HL-60 (cell line): Measurements from ENCODE around the gene ZNRD2.

ENCODE experiments used
- POLR2AphosphoS5 ChIP-seq: IDR thresholded peaks from 2 replicates; pipeline ENCODE4 v1.6.1; 2012; ENCODE audit warnings: low read depth
- SPI1 ChIP-seq: IDR thresholded peaks from 2 replicates; pipeline ENCODE4 v1.6.1; 2012; ENCODE audit warnings: low read depth, mild to moderate bottlenecking, borderline replicate concordance
- TF ChIP-seq, protein P1 (sequence below): IDR thresholded peaks from one replicate; pipeline ENCODE4 v1.5.1; 2011; ENCODE audit warnings: low read length, control low read depth, inconsistent platforms; ENCODE audit not compliant: insufficient read depth
- TF ChIP-seq, protein P2 (sequence below): IDR thresholded peaks from 2 replicates; pipeline ENCODE4 v1.6.1; 2012; ENCODE audit warnings: low read depth; ENCODE audit not compliant: insufficient replicate concordance

DNA sequence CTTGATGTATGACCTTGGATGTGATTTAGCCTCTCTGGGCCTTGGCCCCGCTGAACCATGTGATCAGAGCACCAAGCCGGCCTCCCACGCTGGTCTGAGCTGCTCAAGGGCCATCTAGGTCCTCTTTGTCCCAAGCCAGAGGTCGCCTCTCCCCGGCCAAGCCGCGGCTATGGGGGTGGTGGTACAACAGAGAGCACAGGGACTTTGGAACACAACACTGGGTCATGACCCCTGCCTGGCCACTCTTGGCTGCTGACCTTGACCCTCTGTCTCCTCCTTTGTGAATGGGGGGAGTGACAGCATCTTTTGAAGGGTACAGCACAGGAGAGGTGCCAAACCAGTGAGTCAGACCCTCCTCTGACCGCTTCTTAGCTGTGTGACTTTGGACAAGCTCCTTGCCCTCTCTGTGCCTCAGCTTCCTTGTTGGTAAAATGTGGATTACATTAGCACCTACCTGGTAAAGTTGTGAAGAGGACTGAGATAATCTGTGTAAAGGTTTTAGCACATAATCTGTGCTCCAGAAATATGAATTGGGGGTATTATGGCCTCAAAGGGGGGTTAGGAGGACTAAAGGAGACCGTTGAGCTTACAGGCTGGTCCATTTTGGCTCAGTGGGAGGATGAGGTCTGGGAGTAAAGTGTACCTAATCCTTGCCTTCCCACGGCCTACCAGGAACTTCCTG lies 40.7 kb upstream of the ZNRD2 start:
- TF ChIP-seq, protein P1, sequence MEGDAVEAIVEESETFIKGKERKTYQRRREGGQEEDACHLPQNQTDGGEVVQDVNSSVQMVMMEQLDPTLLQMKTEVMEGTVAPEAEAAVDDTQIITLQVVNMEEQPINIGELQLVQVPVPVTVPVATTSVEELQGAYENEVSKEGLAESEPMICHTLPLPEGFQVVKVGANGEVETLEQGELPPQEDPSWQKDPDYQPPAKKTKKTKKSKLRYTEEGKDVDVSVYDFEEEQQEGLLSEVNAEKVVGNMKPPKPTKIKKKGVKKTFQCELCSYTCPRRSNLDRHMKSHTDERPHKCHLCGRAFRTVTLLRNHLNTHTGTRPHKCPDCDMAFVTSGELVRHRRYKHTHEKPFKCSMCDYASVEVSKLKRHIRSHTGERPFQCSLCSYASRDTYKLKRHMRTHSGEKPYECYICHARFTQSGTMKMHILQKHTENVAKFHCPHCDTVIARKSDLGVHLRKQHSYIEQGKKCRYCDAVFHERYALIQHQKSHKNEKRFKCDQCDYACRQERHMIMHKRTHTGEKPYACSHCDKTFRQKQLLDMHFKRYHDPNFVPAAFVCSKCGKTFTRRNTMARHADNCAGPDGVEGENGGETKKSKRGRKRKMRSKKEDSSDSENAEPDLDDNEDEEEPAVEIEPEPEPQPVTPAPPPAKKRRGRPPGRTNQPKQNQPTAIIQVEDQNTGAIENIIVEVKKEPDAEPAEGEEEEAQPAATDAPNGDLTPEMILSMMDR: no peak
- no peak for TF ChIP-seq SPI1
- TF ChIP-seq POLR2AphosphoS5: no peak
- TF ChIP-seq, protein P2, sequence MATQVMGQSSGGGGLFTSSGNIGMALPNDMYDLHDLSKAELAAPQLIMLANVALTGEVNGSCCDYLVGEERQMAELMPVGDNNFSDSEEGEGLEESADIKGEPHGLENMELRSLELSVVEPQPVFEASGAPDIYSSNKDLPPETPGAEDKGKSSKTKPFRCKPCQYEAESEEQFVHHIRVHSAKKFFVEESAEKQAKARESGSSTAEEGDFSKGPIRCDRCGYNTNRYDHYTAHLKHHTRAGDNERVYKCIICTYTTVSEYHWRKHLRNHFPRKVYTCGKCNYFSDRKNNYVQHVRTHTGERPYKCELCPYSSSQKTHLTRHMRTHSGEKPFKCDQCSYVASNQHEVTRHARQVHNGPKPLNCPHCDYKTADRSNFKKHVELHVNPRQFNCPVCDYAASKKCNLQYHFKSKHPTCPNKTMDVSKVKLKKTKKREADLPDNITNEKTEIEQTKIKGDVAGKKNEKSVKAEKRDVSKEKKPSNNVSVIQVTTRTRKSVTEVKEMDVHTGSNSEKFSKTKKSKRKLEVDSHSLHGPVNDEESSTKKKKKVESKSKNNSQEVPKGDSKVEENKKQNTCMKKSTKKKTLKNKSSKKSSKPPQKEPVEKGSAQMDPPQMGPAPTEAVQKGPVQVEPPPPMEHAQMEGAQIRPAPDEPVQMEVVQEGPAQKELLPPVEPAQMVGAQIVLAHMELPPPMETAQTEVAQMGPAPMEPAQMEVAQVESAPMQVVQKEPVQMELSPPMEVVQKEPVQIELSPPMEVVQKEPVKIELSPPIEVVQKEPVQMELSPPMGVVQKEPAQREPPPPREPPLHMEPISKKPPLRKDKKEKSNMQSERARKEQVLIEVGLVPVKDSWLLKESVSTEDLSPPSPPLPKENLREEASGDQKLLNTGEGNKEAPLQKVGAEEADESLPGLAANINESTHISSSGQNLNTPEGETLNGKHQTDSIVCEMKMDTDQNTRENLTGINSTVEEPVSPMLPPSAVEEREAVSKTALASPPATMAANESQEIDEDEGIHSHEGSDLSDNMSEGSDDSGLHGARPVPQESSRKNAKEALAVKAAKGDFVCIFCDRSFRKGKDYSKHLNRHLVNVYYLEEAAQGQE: no peak
